ENCODE results near the gene KLHL13.
"Not testable (repeated sequence)": the region's sequence is repeated elsewhere in the genome, so short reads cannot be mapped to it uniquely, and the experiment has no call there.

DNA sequence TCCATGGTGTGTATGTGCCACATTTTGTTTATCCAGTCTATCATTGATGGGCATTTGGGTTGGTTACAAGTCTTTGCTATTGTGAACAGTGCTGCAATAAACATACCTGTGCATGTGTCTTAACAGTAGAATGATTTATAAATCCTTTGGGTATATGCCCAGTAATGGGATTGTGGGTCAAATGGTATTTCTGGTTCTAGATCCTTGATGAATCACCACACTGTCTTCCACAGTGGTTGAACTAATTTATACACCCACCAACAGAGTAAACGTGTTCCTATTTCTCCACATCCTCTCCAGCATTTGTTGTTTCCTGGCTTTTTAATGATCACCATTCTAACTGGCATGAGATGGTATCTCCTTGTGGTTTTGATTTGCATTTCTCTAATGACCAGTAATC is 177.3 kb downstream of the KLHL13 start:
- TF ChIP-seq, protein P1, sequence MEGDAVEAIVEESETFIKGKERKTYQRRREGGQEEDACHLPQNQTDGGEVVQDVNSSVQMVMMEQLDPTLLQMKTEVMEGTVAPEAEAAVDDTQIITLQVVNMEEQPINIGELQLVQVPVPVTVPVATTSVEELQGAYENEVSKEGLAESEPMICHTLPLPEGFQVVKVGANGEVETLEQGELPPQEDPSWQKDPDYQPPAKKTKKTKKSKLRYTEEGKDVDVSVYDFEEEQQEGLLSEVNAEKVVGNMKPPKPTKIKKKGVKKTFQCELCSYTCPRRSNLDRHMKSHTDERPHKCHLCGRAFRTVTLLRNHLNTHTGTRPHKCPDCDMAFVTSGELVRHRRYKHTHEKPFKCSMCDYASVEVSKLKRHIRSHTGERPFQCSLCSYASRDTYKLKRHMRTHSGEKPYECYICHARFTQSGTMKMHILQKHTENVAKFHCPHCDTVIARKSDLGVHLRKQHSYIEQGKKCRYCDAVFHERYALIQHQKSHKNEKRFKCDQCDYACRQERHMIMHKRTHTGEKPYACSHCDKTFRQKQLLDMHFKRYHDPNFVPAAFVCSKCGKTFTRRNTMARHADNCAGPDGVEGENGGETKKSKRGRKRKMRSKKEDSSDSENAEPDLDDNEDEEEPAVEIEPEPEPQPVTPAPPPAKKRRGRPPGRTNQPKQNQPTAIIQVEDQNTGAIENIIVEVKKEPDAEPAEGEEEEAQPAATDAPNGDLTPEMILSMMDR (IDR thresholded peaks at IDR 0.05; ENCODE audit: borderline replicate concordance, extremely low read depth, low read length, poor library complexity, severe bottlenecking), result not testable (repeated sequence)
- TF ChIP-seq EZH2 (IDR thresholded peaks at IDR 0.05; ENCODE audit: borderline replicate concordance, low read depth, low read length, severe bottlenecking), result not testable (repeated sequence)

Data from DND-41 (cell line).